OCI-LY1 (cell line): ENCODE data around the gene GPR173.

Source experiments
- H2AFZ ChIP-seq: fragments of 200-600 bp; sonication (generic), shearing (Covaris generic); 2 replicates; pipeline ENCODE4 v1.6.0; 2014; ENCODE audit warnings: antibody characterized with exemption, mild to moderate bottlenecking, low read length
- H3F3A ChIP-seq: fragments of 200-600 bp; sonication (generic), shearing (Covaris generic); 2 replicates; pipeline ENCODE4 v1.6.0; 2014; ENCODE audit warnings: mild to moderate bottlenecking, antibody characterized with exemption, low read length, moderate library complexity; ENCODE audit not compliant: insufficient read depth
- H3K27ac ChIP-seq: fragments of 200-600 bp; sonication (generic); 2 replicates; pipeline ENCODE4 v1.5.1; 2014; ENCODE audit warnings: low read length, mixed run types, mild to moderate bottlenecking, low read depth; ENCODE audit not compliant: poor library complexity, severe bottlenecking
- H3K27me3 ChIP-seq: fragments of 200-600 bp; sonication (generic); 2 replicates; pipeline ENCODE4 v1.6.0; 2014; ENCODE audit warnings: antibody characterized with exemption, mild to moderate bottlenecking, low read length, moderate library complexity; ENCODE audit not compliant: insufficient read depth
- H3K36me3 ChIP-seq: fragments of 200-600 bp; sonication (generic); 2 replicates; pipeline ENCODE4 v1.6.1; 2014; ENCODE audit warnings: mild to moderate bottlenecking, antibody characterized with exemption, low read length, moderate library complexity, mixed read lengths; ENCODE audit not compliant: insufficient read depth
- H3K4me1 ChIP-seq: fragments of 200-600 bp; sonication (generic); 2 replicates; pipeline ENCODE4 v1.5.1; 2014; ENCODE audit warnings: mild to moderate bottlenecking, low read length, moderate library complexity; ENCODE audit not compliant: insufficient read depth, severe bottlenecking
- H3K4me2 ChIP-seq: fragments of 200-600 bp; sonication (generic), shearing (Covaris generic); 2 replicates; pipeline ENCODE4 v1.6.1; 2014; ENCODE audit warnings: low read length
- H3K4me3 ChIP-seq: fragments of 200-600 bp; sonication (generic); 2 replicates; pipeline ENCODE4 v1.5.1; 2014; ENCODE audit warnings: low read length, low read depth, mild to moderate bottlenecking, mixed read lengths; ENCODE audit not compliant: poor library complexity, severe bottlenecking
- H3K79me2 ChIP-seq: fragments of 200-600 bp; shearing (Covaris generic); 2 replicates; pipeline ENCODE4 v1.6.1; 2016; ENCODE audit warnings: mixed run types, low read length, mixed read lengths; ENCODE audit not compliant: insufficient read depth
- H3K9ac ChIP-seq: fragments of 200-600 bp; sonication (generic), shearing (Covaris generic); 2 replicates; pipeline ENCODE4 v1.6.1; 2014; ENCODE audit warnings: mild to moderate bottlenecking, low read length, mixed read lengths
- H3K9me2 ChIP-seq: fragments of 200-600 bp; sonication (generic), shearing (Covaris generic); 2 replicates; pipeline ENCODE4 v1.6.1; 2014; ENCODE audit warnings: low read depth, mild to moderate bottlenecking, low read length, mixed read lengths
- H3K9me3 ChIP-seq: fragments of 200-600 bp; shearing (Covaris generic); 2 replicates; pipeline ENCODE4 v1.6.1; 2014; ENCODE audit warnings: low read length, mixed read lengths
- H4K20me1 ChIP-seq: fragments of 200-600 bp; sonication (generic), shearing (Covaris generic); 2 replicates; pipeline ENCODE4 v1.6.0; 2016; ENCODE audit warnings: mild to moderate bottlenecking, low read length; ENCODE audit not compliant: insufficient read depth
- CTCF ChIP-seq: fragments of 200-600 bp; sonication (generic), shearing (Covaris generic); IDR thresholded peaks from 2 replicates; pipeline ENCODE4 v1.5.1; 2017; ENCODE audit warnings: mild to moderate bottlenecking, antibody characterized with exemption, low read length, moderate library complexity, mixed read lengths
- EZH2 ChIP-seq: fragments of 200-600 bp; sonication (generic), shearing (Covaris generic); IDR thresholded peaks from 2 replicates; pipeline ENCODE4 v1.8.0; 2017; ENCODE audit warnings: borderline replicate concordance, mixed run types, mild to moderate bottlenecking, antibody characterized with exemption, low read length, moderate library complexity, mixed read lengths

GPR173 gene

GRCh38 chrX:53044995-53045394 is 3.6 kb upstream of the GPR173 start:
- no peak overlapping the region for H3K4me2 ChIP-seq
- H3K27me3 ChIP-seq = no peaks in the 10 kb centered on the region
- no peak overlapping the region for H3K27ac ChIP-seq
- no peak overlapping the region for H2AFZ ChIP-seq
- no peak overlapping the region for H3K4me3 ChIP-seq
- H3K4me1 ChIP-seq = no peaks in the 10 kb centered on the region
- TF ChIP-seq EZH2 (no peak), CTCF (no peak)
- H3K9ac ChIP-seq = no peak overlapping the region
- H3K9me2 ChIP-seq = no peaks in the 10 kb centered on the region
- H3F3A ChIP-seq = no peaks in the 10 kb centered on the region
- no peaks in the 10 kb centered on the region for H3K36me3 ChIP-seq
- no peaks in the 10 kb centered on the region for H3K9me3 ChIP-seq
- no peaks in the 10 kb centered on the region for H3K79me2 ChIP-seq
- no peaks in the 10 kb centered on the region for H4K20me1 ChIP-seq

GRCh38 chrX:53047228-53047627 is 1.4 kb upstream of the GPR173 start:
- Histone ChIP-seq H3K9ac (no peak overlapping the region), H3K4me3 (no peak overlapping the region)

GRCh38 chrX:53049127-53049517 is 533 bp downstream of the GPR173 start:
- H3K79me2 ChIP-seq = no peaks in the 10 kb centered on the region
- no peak for TF ChIP-seq CTCF
- no peak for TF ChIP-seq EZH2
- no peaks in the 10 kb centered on the region for H4K20me1 ChIP-seq
- H2AFZ ChIP-seq = no peak overlapping the region
- no peak overlapping the region for H3K9ac ChIP-seq
- no peaks in the 10 kb centered on the region for H3K9me2 ChIP-seq
- no peak overlapping the region for H3K4me2 ChIP-seq
- no peak overlapping the region for H3K4me3 ChIP-seq
- H3K9me3 ChIP-seq = no peaks in the 10 kb centered on the region
- H3F3A ChIP-seq = no peaks in the 10 kb centered on the region
- no peaks in the 10 kb centered on the region for H3K27me3 ChIP-seq
- H3K36me3 ChIP-seq = no peaks in the 10 kb centered on the region
- no peaks in the 10 kb centered on the region for H3K4me1 ChIP-seq
- no peak overlapping the region for H3K27ac ChIP-seq

More at GRCh38 chrX:53047228-53047627, 1.4 kb upstream of the GPR173 start:
- no peaks in the 10 kb centered on the region for H3K4me1 ChIP-seq
- no peaks in the 10 kb centered on the region for H3K79me2 ChIP-seq
- no peak overlapping the region for H3K4me2 ChIP-seq
- TF ChIP-seq EZH2 = no peak
- TF ChIP-seq CTCF = peak; percentile 11; the same call in 1 of the 2 replicates
- no peak overlapping the region for H3K27ac ChIP-seq
- H3F3A ChIP-seq = no peaks in the 10 kb centered on the region
- no peaks in the 10 kb centered on the region for H3K36me3 ChIP-seq
- no peaks in the 10 kb centered on the region for H4K20me1 ChIP-seq
- H2AFZ ChIP-seq = no peak overlapping the region
- H3K9me3 ChIP-seq = no peaks in the 10 kb centered on the region
- no peaks in the 10 kb centered on the region for H3K27me3 ChIP-seq
- no peaks in the 10 kb centered on the region for H3K9me2 ChIP-seq
